ENCODE results near the gene CTNND2. TPM values are rescaled to one million over a fixed set of nuclear protein-coding genes. Genes with fewer than 3 reads are reported as not detected.

CTNND2 gene
- total RNA-seq, 1 experiment from 2014 or later = 7.0 TPM

- no peak overlapping the region for H3K18ac ChIP-seq (ENCODE audit: insufficient read length, low read depth, low read length)
- H2AFZ ChIP-seq (ENCODE audit: low read length) = no peak overlapping the region
- Mint-ChIP-seq H3K9me3 (no peaks in the 10 kb centered on the region), H3K27ac (no peak overlapping the region), H3K4me1 (peaks cover 12 to 13% of the 10 kb centered on the region in 2 experiments), H3K27me3 (ENCODE audit: low read depth) (peaks cover 5% of the 10 kb centered on the region), H3K36me3 (ENCODE audit: insufficient read depth in 1 of 3, low read depth in 3 of 3) (0 out of 7 replicates have a peak, but pooled peaks cover 0 to 3% (median 0%) of the 10 kb centered on the region in 3 experiments), H3K4me3 (no peak overlapping the region)
- no peak overlapping the region for H2BK20ac ChIP-seq (ENCODE audit: low read depth, low read length, poor library complexity, severe bottlenecking)
- H3K79me1 ChIP-seq (ENCODE audit: insufficient read depth, low read depth, low read length, poor library complexity, severe bottlenecking) = no peaks in the 10 kb centered on the region
- no peak for TF ChIP-seq CTCF (conservative IDR thresholded peaks at IDR 0.05)
- H3K4me1 ChIP-seq (ENCODE audit: insufficient read depth, low read length) = no peaks in the 10 kb centered on the region
- no peak overlapping the region for H2BK12ac ChIP-seq (ENCODE audit: insufficient read length, low read depth, low read length)
- H3K27me3 ChIP-seq (ENCODE audit: insufficient read depth, low read length) = no peaks in the 10 kb centered on the region
- no peaks in the 10 kb centered on the region for H3K9me3 ChIP-seq (ENCODE audit: control insufficient read depth, low read depth, low read length)
- no peak overlapping the region for H3K23ac ChIP-seq (ENCODE audit: insufficient read length, low read depth, low read length)
- no peak overlapping the region for H3K4ac ChIP-seq (ENCODE audit: low read depth, low read length)
- H4K20me1 ChIP-seq (ENCODE audit: control insufficient read depth, insufficient read depth, insufficient read length) = no peaks in the 10 kb centered on the region
- no peaks in the 10 kb centered on the region for H3K79me2 ChIP-seq (ENCODE audit: insufficient read depth, low read length)
- no CpG with 5 or more reads among the region's 5 CpGs for WGBS (ENCODE audit: extremely low coverage, insufficient read length, low lambda C conversion rate)
- H4K8ac ChIP-seq (replicated peaks; ENCODE audit: insufficient read length, low read depth, low read length) = no peak overlapping the region
- no peak overlapping the region for H3T11ph ChIP-seq (ENCODE audit: low read length)
- H2BK5ac ChIP-seq (ENCODE audit: insufficient read length, low read length) = no peak overlapping the region
- H2AK5ac ChIP-seq (ENCODE audit: insufficient read length, low read length) = no peak overlapping the region
- H3K4me2 ChIP-seq (ENCODE audit: insufficient read depth, insufficient read length, low read length) = no peak overlapping the region
- no peak overlapping the region for H4K91ac ChIP-seq (ENCODE audit: insufficient read length, low read depth, low read length)
- no peak for DNase-seq
- no peak overlapping the region for H4K5ac ChIP-seq (ENCODE audit: insufficient read length, low read depth, low read length)
- no peak overlapping the region for H2BK120ac ChIP-seq (ENCODE audit: low read depth, low read length, poor library complexity, severe bottlenecking)
- no peak overlapping the region for H3K9ac ChIP-seq (ENCODE audit: extremely low read depth, insufficient read length, low read length)
- H3K14ac ChIP-seq (ENCODE audit: insufficient read depth, low read length) = no peak overlapping the region
- no peak overlapping the region for H2BK15ac ChIP-seq (ENCODE audit: low read depth, low read length)
- no peak overlapping the region for H3K27ac ChIP-seq (ENCODE audit: insufficient read length, low read depth, low read length)
- no peak overlapping the region for H3K56ac ChIP-seq (ENCODE audit: insufficient read length, low read depth, low read length)
- H3K23me2 ChIP-seq (ENCODE audit: insufficient read length, low read depth, low read length, poor library complexity, severe bottlenecking) = no peaks in the 10 kb centered on the region
Measured at GRCh38 chr5:11329679-11330078, 574.6 kb downstream of the CTNND2 start.
